ENCODE data around the gene KCNK4.

Gene KCNK4

GRCh38 chr11:64317325-64317960, 26.3 kb downstream of the KCNK4 start, which contains the start of gene TRMT112:
Gene TRMT112 (minus strand): TSS chr11:64317559. CDS start chr11:64317526, 33 bp downstream.
- Histone ChIP-seq H3F3A (ENCODE audit: low read depth) (peaks cover 7% of the 10 kb centered on the region; the same call in 1 of the 2 replicates), H3K9me2 (replicated peaks; ENCODE audit: low read depth, low read length) (no peaks in the 10 kb centered on the region), H3K4me1 (ENCODE audit: insufficient read depth, low read length, poor library complexity, severe bottlenecking) (peaks cover 20% of the 10 kb centered on the region), H3K4me2 (ENCODE audit: low read depth, low read length, poor library complexity, severe bottlenecking) (peak within 1 kb of the TSS; percentile 57), H3K9me3 (ENCODE audit: insufficient read depth, low read depth, low read length) (no peaks in the 10 kb centered on the region), H4K20me1 (ENCODE audit: insufficient read depth, low read length, poor library complexity, severe bottlenecking) (peaks cover 10% of the 10 kb centered on the region), H2AFZ (ENCODE audit: low read length) (peak within 1 kb of the TSS; percentile 87), H3K79me2 (ENCODE audit: insufficient read depth, low read length) (peaks cover 49% of the 10 kb centered on the region), H3K36me3 (ENCODE audit: insufficient read depth, low read length) (peaks cover 7% of the 10 kb centered on the region; the same call in 1 of the 2 replicates), H3K27me3 (ENCODE audit: insufficient read depth, low read length, poor library complexity, severe bottlenecking) (no peaks in the 10 kb centered on the region), H3K4me3 (ENCODE audit: low read length, poor library complexity, severe bottlenecking) (peak within 1 kb of the TSS; percentile 72), H3K9ac (ENCODE audit: low read depth, low read length, poor library complexity, severe bottlenecking) (peak within 1 kb of the TSS; percentile 77)
- TF ChIP-seq CTCF (conservative IDR thresholded peaks at IDR 0.05; ENCODE audit: low read length) (no peak), EZH2phosphoT487 (IDR thresholded peaks at IDR 0.05; ENCODE audit: borderline replicate concordance) (no peak)

GRCh38 chr11:64317961-64318765, 27.1 kb downstream of the KCNK4 start, which contains the start of gene PRDX5:
Gene PRDX5 (plus strand): TSS chr11:64318121. CDS start chr11:64318216, 95 bp downstream.
- Histone ChIP-seq H3K9me2 (replicated peaks; ENCODE audit: low read depth, low read length) (no peaks in the 10 kb centered on the region), H4K20me1 (ENCODE audit: insufficient read depth, low read length, poor library complexity, severe bottlenecking) (peaks cover 10% of the 10 kb centered on the region), H3K4me2 (ENCODE audit: low read depth, low read length, poor library complexity, severe bottlenecking) (peak within 1 kb of the TSS; percentile 57), H3F3A (ENCODE audit: low read depth) (peaks cover 7% of the 10 kb centered on the region; the same call in 1 of the 2 replicates), H3K27me3 (ENCODE audit: insufficient read depth, low read length, poor library complexity, severe bottlenecking) (no peaks in the 10 kb centered on the region), H3K4me1 (ENCODE audit: insufficient read depth, low read length, poor library complexity, severe bottlenecking) (peaks cover 22% of the 10 kb centered on the region), H2AFZ (ENCODE audit: low read length) (peak within 1 kb of the TSS; percentile 87), H3K9ac (ENCODE audit: low read depth, low read length, poor library complexity, severe bottlenecking) (peak within 1 kb of the TSS; percentile 77), H3K79me2 (ENCODE audit: insufficient read depth, low read length) (peaks cover 46% of the 10 kb centered on the region), H3K36me3 (ENCODE audit: insufficient read depth, low read length) (peaks cover 7% of the 10 kb centered on the region; the same call in 1 of the 2 replicates), H3K9me3 (ENCODE audit: insufficient read depth, low read depth, low read length) (no peaks in the 10 kb centered on the region), H3K4me3 (ENCODE audit: low read length, poor library complexity, severe bottlenecking) (peak within 1 kb of the TSS; percentile 72)
- TF ChIP-seq CTCF (conservative IDR thresholded peaks at IDR 0.05; ENCODE audit: low read length) (peak; percentile 37), EZH2phosphoT487 (IDR thresholded peaks at IDR 0.05; ENCODE audit: borderline replicate concordance) (no peak)

- Histone ChIP-seq H2AFZ (ENCODE audit: low read length) (no peak overlapping the region; the same call in 1 of the 2 replicates), H3K4me2 (ENCODE audit: low read depth, low read length, poor library complexity, severe bottlenecking) (peak overlapping the region; percentile 57), H4K20me1 (ENCODE audit: insufficient read depth, low read length, poor library complexity, severe bottlenecking) (peaks cover 10% of the 10 kb centered on the region), H3K4me3 (ENCODE audit: low read length, poor library complexity, severe bottlenecking) (peak overlapping the region; percentile 72), H3K9me3 (ENCODE audit: insufficient read depth, low read depth, low read length) (no peaks in the 10 kb centered on the region), H3K9me2 (replicated peaks; ENCODE audit: low read depth, low read length) (no peaks in the 10 kb centered on the region), H3K79me2 (ENCODE audit: insufficient read depth, low read length) (peaks cover 46% of the 10 kb centered on the region), H3K27me3 (ENCODE audit: insufficient read depth, low read length, poor library complexity, severe bottlenecking) (no peaks in the 10 kb centered on the region), H3K9ac (ENCODE audit: low read depth, low read length, poor library complexity, severe bottlenecking) (peak overlapping the region; percentile 77), H3K36me3 (ENCODE audit: insufficient read depth, low read length) (peaks cover 7% of the 10 kb centered on the region; the same call in 1 of the 2 replicates), H3F3A (ENCODE audit: low read depth) (peaks cover 7% of the 10 kb centered on the region; the same call in 1 of the 2 replicates), H3K4me1 (ENCODE audit: insufficient read depth, low read length, poor library complexity, severe bottlenecking) (peaks cover 22% of the 10 kb centered on the region)
- no peak for TF ChIP-seq EZH2phosphoT487 (IDR thresholded peaks at IDR 0.05; ENCODE audit: borderline replicate concordance)
- no peak for TF ChIP-seq CTCF (conservative IDR thresholded peaks at IDR 0.05; ENCODE audit: low read length)
These were observed 28.0 kb downstream of the KCNK4 start for GRCh38 chr11:64318766-64319761.

All from Loucy (cell line).